Right lung (tissue), 5 donors: ENCODE results near the gene ZBTB40. TPM values are rescaled to one million over a fixed set of nuclear protein-coding genes. Genes with fewer than 3 reads are reported as not detected.
A peak's percentile ranks its signal among the peaks of the same experiment; 100 is the strongest.

ENCODE experiments used
- DNase-seq, 2 donors: peaks; one replicate each; pipeline ENCODE4 v3.0.0-alpha.2; 2013
- polyA plus RNA-seq, 5 donors: library from polyadenylated mRNA; unstranded; fragments of 120-200 nt; gene quantifications; one replicate each; pipeline versions ENCODE4 v1.2.1 to v1.2.3, GENCODE V29; 2013; ENCODE audit warnings: inconsistent platforms in 1 of 5, low replicate concordance in 1 of 5; ENCODE audit not compliant: insufficient read length in 5 of 5, insufficient read depth in 1 of 5

ZBTB40 gene
- polyA plus RNA-seq, 5 donors: 16.7 to 24.2 (median 19.7) TPM

GRCh38 chr1:22465671-22466070 lies 14.0 kb downstream of the ZBTB40 start:
- no peak for DNase-seq

GRCh38 chr1:22470227-22470626 lies 18.6 kb downstream of the ZBTB40 start:
- DNase-seq: no peak

- DNase-seq: peak; percentile 54 to 67
Measured at GRCh38 chr1:22471078-22471477, 19.4 kb downstream of the ZBTB40 start.

GRCh38 chr1:22471610-22472009 lies 20.0 kb downstream of the ZBTB40 start:
- DNase-seq: no peak

- DNase-seq: no peak
Measured at GRCh38 chr1:22472596-22472995, 20.9 kb downstream of the ZBTB40 start.

GRCh38 chr1:22473952-22474351 lies 22.3 kb downstream of the ZBTB40 start:
- no peak for DNase-seq

GRCh38 chr1:22476566-22476965 lies 24.9 kb downstream of the ZBTB40 start:
- no peak for DNase-seq

- DNase-seq: no peak
Measured at GRCh38 chr1:22483121-22483520, 31.5 kb downstream of the ZBTB40 start.

- DNase-seq: no peak
Measured at GRCh38 chr1:22484706-22485345, 33.2 kb downstream of the ZBTB40 start.

GRCh38 chr1:22485431-22485830 lies 33.8 kb downstream of the ZBTB40 start:
- no peak for DNase-seq

GRCh38 chr1:22487781-22488180 lies 36.1 kb downstream of the ZBTB40 start:
- no peak for DNase-seq

- DNase-seq: no peak
Measured at GRCh38 chr1:22488319-22488718, 36.7 kb downstream of the ZBTB40 start.

GRCh38 chr1:22489278-22489677 lies 37.6 kb downstream of the ZBTB40 start:
- no peak for DNase-seq

- DNase-seq: no peak
Measured at GRCh38 chr1:22489823-22490222, 38.2 kb downstream of the ZBTB40 start.

GRCh38 chr1:22490309-22490708 lies 38.7 kb downstream of the ZBTB40 start:
- no peak for DNase-seq

- no peak for DNase-seq
Measured at GRCh38 chr1:22491995-22492715, 40.5 kb downstream of the ZBTB40 start.

- no peak for DNase-seq
Measured at GRCh38 chr1:22494144-22494543, 42.5 kb downstream of the ZBTB40 start.

GRCh38 chr1:22494943-22495579 lies 43.4 kb downstream of the ZBTB40 start:
- no peak for DNase-seq

- DNase-seq: no peak
Measured at GRCh38 chr1:22496536-22497160, 45.0 kb downstream of the ZBTB40 start.

- no peak for DNase-seq
Measured at GRCh38 chr1:22498463-22498862, 46.8 kb downstream of the ZBTB40 start.

GRCh38 chr1:22500058-22500457 lies 48.4 kb downstream of the ZBTB40 start:
- no peak for DNase-seq

GRCh38 chr1:22500471-22500870 lies 48.8 kb downstream of the ZBTB40 start:
- peak; percentile 73 to 78 for DNase-seq

- DNase-seq: no peak
Measured at GRCh38 chr1:22502202-22502601, 50.6 kb downstream of the ZBTB40 start.
